Right lobe of liver (tissue), 4 donors: ENCODE measurements around the gene NNMT.

ENCODE experiments used
- CTCF ChIP-seq, 4 donors: fragments of 200-600 bp in 3 of 4; fragments of 450-650 bp in 1 of 4; IDR thresholded peaks; one replicate each; pipeline versions ENCODE4 v1.5.1 to v1.8.0; 2016 to 2022; ENCODE audit warnings: antibody characterized with exemption in 4 of 4, mild to moderate bottlenecking in 2 of 4
- POLR2A ChIP-seq: fragments of 450-650 bp; IDR thresholded peaks from one replicate; pipeline ENCODE4 v1.6.1; 2017; ENCODE audit warnings: antibody characterized with exemption, mild to moderate bottlenecking
- donor health status: DM: no; HTN: no; CAD: no.
- donor health status: DM: no; HTN: no; CAD: no.
- donor health status: DM: no; HTN: yes; CAD: no.

- TF ChIP-seq POLR2A (no peak), CTCF (IDR thresholded peaks at IDR 0.05) (no peak)
Measured at GRCh38 chr11:114326776-114327175, 30.6 kb downstream of the NNMT start.
